GM21529 (cell line): ENCODE data around the gene SLC44A1.
A peak's percentile ranks its signal among the peaks of the same experiment; 100 is the strongest.

Source experiments
- ATAC-seq: cut with Tn5 transposase; IDR thresholded peaks from one replicate; pipeline ENCODE4 v1.9.1; 2021; ENCODE audit not compliant: unreplicated experiment

Gene SLC44A1

DNA sequence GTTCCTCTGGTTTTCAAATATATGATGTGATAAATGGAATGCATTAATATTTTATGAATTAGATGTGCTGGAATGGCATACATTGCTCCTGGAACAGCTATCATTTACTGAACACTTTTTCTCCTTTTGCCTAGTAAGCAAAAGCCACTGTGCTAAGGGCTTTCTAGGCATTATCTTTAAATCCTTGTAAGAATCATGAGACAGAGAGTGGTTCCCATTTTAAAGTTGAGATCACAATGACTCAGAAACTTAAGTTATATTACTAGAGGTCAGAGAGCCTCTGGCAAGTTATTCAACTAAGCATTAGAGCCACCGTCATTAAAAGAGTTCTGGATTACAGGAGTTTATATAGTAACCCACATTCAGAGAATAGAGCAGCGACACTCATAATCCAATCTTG, 176.7 kb downstream of the SLC44A1 start:
- no peak for ATAC-seq

DNA sequence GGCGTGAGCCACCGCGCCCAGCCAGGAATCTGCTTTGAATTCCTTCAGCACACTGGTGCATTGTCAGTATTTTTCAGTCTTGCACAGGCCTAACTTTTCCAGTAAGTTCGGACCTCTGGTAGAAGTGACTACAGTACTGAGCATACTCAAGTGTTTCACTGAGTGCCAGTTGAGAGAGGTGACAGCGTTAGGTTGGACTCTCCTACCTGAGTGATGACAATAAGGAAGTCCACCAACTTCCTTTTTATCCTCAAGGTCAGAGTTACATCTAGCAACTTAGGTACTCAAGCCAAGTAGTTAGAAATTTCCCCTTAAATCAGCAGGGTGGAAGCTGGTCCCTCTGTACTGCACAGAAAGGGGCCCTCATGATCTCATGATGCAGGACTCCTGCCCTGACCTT, 177.4 kb downstream of the SLC44A1 start:
- no peak for ATAC-seq

DNA sequence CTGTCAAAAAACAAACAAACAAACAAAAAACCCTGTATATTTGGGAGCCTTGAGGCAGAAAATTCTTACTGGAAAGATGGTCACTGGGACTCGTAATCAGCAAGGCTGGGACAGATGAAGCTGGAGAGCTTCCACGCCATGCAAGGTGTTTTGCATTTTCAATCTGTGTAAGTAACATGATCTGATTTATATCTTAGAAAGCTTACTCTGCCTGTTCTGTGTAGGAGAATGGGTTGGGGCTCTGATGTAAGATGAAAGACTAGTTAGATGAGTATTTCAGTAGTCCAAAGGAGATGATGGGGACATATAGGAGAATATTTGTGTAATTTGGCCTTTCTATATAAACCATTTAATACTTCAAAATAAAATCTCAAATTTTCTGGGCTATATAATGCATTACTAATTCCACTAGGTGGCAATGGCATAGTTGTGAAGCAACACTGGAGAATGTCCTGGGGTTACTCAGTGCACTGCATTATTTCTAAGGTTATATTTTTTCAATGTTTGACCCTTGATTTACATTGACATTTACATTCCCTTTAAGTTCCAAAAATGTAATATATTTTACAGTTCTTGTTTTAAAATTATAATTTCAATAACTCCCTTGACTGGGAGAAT, 181.5 kb downstream of the SLC44A1 start:
- ATAC-seq, result peak; percentile 61

DNA sequence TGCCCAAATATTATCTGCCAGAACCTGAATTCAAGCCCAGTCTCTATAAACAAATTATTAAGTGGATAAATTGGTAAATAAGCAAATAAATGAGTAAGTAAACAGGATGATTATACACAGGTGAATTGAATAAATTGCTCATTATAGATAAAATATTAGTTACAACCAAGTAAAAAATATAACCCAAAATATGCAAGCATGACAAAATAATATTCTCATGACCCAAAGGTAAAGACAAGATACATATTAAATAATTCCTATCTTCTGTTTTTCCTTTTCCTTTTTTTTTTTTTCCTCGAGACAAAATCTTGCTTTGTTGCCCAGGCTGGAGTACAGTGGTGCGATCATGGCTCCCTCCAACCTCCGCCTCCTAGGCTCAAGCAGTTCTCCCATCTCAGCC, 182.2 kb downstream of the SLC44A1 start:
- no peak for ATAC-seq

DNA sequence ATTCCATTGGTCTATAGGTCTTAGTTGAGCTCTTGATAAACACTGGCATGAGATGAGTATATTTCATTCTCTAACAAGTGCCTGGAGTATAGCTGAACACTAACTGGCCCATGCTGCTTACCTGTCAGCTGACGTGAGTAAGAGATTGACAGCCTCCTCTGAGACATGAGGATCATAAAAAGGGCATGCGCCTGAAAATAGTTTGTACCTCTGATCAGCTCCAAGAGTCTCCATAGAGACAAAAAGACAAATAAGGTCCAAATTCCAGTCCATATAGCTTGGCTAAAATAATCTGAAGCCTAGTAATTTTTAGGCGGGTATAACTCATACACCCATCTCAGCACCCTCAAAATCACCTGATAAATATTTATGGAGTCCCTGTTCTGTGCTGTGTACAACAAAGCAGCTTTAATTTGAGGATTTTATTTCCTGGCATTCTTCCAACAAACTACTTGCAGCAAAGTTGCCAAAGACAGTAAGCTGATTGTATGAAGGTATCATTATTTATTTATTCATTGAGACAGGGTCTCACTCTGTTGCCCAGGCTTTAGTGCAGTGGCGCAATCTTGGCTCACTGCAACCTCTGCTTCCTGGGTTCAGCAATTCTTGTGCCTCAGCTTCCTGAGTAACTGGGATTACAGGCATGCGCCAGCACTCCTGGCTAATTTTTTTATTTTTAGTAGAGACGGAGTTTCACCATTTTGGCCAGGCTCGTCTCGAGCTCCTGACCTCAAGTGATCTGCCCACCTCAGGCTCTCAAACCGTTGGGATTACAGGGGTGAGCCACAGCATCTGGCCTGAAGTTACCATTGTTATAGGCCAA, 187.2 kb downstream of the SLC44A1 start:
- no peak for ATAC-seq

DNA sequence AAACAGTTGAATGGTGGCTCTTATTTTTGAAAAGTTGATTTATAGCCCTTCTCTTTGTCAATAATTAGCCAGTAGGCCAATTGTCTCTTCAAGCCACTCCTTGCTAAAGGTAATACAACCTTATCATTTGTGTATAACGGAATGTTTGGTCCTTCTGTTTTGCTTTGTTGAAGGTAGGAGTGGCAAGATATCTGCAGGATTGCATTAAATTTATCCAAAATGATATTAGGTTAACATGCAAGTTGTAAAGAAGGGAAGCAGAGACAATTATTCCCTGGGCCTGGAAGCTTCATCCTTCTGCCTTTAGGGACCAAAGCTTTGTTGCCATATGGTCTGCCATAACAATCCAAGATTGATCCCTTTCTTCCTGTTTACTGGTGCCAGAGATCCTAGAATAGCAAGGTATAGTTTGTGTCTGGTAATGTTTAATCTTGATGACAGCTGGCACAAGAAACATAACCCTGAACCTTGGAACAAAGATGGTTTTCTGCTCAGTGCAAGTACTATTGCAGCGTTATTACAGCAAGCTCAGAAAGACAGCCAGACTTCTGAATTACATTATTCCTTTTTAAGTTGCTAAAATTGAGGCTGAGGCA, 187.9 kb downstream of the SLC44A1 start:
- no peak for ATAC-seq

DNA sequence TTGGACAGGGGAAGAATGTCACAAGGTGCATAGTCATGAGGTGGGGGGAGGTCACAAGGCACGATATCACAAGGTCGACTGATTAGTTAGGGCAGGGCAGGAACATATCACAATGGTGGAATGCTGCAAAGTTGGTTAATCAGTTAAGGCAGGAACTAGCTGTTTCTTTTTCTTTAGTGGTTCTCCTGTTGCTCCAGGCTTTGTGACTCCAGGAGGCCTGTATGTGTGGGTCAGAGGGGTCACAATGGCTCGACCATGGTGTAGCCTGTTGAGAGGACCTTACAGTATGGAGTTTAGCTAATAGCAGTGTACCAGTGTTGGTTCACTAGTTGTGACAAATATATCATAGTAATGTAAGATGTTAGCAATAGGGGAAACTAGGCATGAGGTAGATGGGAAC, 191.0 kb downstream of the SLC44A1 start:
- no peak for ATAC-seq

DNA sequence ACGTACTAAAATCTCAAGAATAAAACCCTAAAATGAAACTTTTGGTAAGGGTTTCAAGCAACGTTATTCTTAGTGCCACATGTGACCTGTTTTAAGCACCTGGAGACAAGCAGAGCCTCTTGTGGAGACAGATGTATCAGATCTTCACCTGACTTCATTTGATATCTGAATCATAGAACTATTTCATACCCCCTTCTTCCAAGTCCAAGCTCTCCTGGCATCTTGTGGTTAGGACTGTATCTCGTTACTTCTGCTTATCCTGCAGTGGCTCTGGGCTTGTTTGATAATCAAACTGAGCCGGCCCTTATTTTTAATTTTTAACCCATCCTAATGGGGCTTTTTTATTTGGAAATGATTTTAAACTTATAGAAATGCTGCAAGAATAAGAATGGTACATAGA, 192.3 kb downstream of the SLC44A1 start:
- no peak for ATAC-seq

DNA sequence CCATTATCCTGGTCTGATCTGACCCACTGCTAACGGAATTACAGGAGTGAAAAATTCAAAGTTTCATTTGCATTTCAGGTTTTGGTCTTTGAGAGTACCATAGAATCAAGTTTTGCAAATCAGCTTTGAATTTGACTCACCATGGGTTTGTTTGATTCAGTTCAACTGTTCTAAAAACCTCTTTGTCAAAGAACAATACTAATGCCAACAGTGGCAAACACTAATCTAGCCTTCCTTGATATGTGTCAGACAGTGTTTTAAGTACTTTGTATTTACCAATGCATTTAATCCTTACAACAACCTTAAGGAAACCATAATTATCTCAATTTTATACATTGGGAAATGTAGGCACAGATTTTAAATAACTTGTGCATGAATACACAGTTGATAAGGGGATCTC, 193.3 kb downstream of the SLC44A1 start:
- no peak for ATAC-seq

DNA sequence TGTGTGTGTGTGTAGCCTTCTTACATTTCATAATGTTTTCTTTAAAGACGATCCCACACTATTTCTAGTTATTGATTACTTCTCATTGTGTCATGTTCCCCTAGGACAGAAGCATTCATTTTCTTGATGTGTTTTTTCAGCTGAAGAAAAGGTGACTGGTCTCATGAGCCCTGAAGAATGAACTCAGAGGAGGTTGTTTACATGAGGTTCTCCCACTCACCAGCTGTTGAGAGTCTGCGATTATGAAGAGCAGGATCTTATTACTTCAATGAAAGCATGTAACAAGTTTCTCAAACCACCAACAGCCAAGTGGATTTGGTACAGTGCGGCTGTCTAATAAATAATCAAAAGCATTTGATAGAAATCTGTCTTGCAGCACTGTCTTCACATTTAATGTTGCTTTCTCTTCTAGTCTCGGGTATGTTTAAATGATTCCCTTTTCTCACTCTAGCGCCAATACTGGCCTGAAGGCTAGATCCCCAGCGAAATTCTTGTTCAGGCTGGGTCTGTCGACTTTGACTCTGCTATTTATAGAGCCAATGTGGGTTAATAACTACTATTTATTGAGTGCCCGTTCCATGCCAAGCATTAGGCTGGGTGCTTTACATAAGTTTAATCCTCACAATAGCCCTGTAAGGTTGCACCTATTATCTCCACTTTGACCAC, 193.8 kb downstream of the SLC44A1 start:
- ATAC-seq, result no peak

DNA sequence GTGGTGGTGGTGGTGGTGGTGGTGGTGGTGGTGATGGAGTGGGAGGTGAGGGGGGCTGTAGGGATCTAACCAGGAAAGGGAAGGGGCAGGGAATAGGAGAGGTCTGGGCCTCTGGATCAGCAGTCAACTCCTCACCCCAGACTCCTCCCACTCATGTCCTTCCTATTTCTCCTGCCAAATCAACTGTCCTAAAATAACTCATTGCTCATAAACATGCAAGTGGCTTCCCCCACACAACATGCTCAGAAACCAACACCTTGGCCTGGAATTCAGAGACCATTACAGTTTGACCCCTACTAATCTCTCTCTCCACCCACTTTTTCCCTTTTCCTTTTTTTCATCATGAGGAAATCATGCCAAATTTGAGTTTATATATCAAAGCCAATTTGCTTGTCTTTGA, 195.0 kb downstream of the SLC44A1 start:
- no peak for ATAC-seq

DNA sequence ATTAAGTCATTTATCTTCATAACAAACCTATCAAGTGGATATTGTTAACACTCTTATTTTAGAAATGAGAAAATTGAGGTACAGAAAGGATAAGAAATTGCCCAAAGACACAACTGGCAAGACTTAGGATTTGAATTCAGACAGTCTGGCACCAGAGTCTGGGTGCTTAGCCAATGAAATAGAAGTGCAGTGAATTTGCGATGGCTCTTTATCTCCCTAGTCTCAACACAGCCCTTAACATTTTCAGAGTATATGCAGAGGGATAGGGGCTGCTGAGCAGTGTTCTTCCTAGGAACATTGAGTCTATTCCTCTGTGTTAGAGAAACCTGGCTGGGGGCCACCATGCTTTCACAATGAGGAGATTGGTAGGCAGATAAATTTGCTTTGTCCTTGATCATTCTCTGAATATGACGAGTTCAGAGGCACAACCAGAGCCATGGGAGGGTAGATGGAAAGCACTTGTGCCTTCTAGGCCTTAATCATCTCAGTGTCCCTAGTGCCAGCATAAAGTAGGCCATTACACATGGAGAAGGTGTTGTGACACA, 197.2 kb downstream of the SLC44A1 start:
- no peak for ATAC-seq

DNA sequence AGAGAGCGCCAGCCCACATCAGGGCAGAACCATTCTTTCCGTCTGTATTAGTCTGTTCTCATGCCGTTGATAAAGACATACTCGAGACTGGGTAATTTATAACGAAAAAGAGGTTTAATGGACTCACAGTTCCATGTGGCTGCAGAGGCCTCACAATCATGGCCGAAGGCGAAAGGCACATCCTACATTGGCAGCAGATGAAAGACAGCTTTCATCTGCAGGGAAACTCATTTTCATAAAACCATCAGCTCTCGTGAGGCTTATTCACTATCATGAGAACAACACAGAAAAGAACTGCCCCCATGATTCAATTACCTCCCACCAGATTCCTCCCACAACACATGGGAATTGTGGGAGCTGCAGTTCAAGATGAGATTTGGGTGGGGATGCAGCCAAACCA, 198.7 kb downstream of the SLC44A1 start:
- ATAC-seq, result no peak

DNA sequence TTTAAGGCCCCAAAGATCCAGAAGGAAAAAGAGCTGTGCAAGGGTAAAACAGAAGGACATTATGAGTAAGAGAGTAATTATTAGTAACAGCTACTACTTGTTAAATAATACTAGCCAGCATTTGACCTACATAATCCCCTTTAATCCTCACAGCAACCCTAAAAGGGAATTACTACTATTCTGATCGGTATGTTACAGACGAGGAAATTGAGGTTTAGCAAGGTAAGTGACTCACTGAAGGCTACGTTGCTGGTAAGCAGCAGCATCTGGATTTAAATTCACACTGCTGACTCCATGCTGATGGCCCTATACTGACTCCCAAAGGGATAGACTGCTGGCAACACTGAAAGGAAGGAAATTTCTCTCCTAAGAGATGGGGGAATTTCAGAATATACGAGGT, 199.7 kb downstream of the SLC44A1 start:
- no peak for ATAC-seq

DNA sequence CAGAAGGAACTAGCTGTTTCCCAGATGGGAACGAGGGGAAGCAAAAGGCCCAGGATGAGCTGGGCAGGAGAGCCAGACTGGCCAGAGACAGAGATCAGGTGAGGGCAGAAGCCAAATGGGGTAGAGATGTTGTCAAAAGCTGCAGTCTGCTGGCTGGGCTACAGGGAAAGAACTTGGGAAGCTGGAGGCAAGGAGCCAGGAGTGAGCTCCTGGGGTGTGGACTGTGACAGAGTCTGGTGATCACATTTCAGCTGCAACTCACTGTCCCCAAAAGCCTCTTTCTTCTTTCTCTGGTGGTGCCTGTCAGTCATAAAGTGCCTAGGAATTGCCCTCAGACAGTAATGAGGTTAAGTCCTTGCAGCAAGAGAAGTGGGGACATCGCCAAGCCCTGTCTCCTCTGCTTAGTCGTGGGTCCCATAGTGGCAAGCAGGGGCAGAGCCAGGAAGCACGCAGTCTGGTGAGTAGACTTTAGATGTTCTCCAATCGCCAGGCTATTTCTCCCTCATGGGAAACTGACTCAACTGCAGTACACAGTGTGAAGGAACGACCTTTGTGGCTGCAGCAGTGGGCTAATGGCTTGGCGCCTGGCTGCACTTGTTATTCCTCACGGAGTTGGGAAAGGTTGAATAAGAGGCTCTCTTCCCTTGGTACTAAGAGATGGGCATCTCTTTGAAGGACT, 200.9 kb downstream of the SLC44A1 start:
- ATAC-seq, result no peak

DNA sequence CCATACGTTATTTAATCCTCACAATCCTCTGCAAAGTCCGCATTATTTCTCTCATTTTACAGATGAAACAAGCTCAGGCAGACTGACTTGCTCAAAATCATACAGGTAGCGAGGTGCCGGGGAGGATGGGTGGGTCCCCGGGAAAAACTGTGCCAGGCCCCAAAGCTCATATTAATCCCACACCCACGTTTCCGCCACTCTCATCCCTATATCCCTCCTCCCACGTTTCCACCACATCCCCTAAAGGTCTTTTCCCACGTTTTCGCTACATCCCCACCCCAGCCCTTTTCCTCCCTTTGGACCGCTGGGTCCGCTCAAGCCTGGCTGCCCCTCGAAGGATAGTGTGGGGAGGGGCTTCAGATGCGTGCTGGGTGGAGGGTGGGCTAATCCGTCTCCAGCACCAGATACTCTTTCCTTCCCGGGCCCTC, 202.9 kb downstream of the SLC44A1 start:
- ATAC-seq, result no peak

DNA sequence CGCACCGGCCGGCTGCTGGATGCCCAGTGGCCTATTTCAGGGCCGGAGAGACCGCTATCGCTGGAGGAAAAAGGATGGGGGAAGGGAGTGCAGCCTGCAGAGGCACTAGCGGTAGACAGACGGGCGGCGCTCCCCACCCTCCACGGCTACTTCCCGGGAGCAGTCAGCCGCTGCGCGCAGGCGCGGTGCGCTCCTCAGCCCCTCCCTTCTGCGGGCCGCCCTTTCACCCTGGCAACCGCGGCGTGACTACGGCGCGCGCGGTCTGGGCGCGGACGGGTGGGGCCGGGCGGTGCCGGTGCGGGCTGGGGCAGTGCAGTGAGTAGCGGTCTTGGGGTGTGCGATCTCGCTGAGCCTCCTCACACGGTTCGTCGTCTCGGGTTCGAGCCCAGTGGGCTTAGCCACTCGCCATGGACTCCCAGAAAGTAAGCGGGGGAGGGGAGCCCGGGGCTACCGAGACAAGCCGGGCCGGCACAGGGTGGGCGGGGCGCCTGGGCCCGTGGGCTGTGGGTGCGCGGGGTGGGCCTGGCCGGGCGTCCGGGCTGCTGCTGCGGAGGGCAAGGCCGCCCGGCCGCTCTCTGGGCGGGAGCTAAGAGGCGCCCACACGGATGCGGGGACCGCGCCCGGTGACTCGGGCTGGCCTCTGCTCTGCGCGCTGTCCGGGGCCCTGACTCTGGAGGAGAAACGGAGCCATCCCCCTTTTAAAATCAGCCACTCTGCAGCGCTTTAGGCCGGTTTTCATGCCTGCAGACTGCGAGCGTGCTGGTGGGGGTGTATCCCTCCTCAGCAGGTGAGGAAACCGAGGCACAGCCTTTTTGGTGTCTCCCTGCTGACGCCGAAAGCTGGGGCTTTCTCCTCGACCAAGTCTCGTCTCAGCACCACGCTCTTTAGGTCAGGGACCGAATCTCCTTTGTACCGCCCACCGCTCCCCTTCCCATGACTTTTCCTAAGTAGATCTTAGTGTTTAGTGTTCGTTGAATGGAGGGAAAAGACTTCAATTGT, 203.7 kb downstream of the SLC44A1 start, which contains the start of gene FSD1L:
FSD1L (plus strand) TSS at position 221 of the 999 bp plus-strand sequence; CDS start at position 408, 187 bp downstream.
- ATAC-seq, result peak; percentile 95

DNA sequence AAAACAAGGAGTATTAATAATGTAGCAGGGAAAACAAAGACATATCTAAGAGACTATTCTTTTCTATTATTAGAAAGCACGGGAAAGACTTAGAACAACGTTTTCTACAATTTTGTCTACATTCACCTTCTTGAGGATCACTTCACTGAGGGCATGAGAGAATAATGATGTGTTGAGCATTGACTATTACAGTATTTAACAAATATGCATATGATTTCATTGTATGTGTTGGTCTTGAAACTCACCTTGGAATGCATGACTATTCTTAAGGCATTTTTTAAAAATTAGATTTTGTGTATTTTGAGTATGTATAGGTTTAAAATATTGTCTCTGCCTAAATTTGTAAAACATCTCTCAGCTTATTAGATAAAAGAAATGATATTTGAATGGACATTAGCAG, 204.6 kb downstream of the SLC44A1 start:
- no peak for ATAC-seq

DNA sequence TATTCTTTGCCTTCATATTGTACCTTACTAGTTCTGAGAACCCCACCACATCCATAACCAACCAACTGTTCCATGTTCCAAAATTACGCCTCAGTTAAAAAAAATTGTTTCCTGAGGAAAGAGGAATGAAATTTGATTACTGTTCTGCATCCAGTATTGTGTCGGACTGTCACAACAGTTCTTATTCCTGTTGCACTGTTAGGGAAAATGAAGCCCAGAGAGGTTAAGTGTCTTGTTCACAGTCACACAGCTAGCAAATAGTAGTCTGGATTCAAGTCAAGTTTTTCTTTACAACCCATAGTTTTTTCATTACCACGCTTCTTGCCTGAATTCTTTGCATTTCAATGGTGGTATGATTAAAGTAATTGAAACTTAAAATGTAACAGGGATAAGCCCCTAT, 207.7 kb downstream of the SLC44A1 start:
- no peak for ATAC-seq
